DMS114 treated with DMSO at 0.1 percent for 48 hours (cell line): ENCODE results near the gene TMEM151B.
"Not testable (repeated sequence)": the region's sequence is repeated elsewhere in the genome, so short reads cannot be mapped to it uniquely, and the experiment has no call there.

Experiments used
- DNase-seq: peaks from one replicate; lab custom pipeline; 2025; ENCODE audit not compliant: unreplicated experiment; lab: John Stamatoyannopoulos, UW

Gene TMEM151B

DNA sequence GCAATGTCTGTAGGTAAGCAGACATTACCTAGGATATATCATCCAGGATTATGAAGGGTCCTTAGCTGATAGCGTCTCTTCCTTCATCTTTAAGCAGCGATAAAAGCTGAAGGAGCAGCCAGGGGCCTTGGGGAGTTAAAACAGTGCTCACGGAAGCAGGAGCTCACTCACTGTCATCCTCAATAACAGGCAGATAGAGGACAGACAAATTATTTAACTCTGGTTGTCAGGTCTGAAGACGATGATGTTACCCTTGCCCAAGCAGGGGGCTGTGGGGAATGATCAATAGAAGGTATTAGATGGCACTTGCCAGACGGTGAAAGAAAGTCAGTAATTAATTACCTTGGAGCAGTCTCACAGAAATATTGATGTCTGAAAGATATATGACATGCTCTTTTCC, 59.6 kb downstream of the TMEM151B start:
- DNase-seq: no peak

DNA sequence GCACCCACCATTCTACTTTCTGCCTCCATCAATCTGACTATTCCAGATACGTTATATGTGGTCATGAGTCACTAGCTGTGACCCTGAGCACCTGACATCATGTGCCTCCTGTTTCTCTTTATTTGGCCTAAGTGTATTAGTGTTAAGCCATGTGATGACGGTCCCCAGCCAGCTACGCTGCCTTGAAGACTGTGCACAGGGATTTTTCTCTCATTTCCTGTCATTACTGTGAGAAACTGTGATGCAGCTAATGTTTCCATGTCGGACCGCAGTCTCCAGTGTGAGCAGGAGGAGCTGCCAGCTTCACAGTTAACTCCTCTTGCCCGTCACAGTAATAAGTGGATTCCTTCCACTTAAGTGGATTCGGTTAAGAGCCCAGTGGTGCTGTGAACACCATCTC, 62.3 kb downstream of the TMEM151B start:
- no peak for DNase-seq

DNA sequence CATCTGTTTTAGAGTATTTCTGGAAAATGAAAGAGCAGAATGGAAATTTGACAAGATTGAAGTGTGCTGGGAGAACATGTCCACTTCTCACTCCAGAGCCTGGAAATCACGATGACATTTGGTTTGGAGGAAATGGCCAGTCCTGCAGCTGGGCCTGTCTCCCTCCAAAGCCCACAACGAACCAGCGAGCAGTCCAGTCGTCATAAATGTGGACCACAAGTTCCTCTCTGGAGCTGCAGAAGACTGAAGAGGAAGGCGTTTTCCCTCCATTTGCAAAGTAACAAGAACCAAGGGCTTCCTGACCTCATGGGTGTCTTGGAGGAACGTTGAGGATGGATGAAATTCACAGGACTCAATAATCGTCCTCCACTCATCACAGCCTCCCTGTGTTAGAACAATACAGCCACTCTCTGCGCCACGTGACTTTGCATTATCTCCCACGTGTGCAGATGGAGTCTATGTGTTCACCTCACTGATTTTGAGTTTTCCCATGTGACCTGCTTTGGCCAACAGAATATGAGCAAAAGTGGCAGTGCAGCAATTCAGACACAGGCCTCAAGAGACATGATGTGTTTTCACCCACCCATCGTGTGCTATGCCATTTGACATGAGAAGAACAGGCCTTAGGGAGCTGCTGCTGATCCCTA, 63.1 kb downstream of the TMEM151B start:
- DNase-seq: no peak

DNA sequence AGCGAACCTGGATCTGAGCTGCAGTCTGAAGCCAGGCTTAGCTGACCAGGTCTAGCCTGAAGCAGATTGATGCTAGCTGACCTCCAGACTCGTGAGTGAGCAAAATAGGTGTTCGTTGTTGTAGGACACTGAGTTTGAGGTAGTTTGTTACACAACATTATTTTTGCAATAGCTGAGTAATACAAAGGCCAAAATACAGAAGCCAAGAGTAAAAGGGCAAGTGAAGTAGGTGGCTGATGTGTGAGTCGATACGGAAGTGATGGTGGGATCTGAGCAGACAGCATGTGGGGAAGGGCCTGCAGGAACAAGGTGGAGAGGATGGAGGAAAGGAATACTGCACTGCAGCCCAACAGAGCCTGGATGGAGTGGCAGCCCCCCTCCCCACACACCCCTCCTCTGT, 63.7 kb downstream of the TMEM151B start:
- DNase-seq: no peak

DNA sequence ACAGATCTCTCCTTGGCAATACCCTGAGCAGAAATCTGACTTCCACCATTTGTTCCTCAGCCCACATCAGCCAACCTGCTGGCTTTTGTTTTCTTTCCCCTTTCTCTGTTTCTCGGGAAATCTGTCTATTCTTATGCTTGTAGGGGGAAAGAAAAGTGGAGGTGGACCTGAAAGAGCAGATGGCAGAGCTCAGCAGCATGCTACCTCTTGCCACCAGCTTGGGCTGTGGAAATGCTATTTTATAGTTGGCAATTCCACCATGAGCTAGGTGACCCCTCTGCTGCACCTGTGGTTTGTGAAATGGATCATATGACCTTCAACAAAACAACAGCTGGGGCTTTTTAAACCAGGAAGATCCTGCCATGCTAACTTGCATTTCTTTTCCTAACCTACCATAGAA, 65.4 kb downstream of the TMEM151B start:
- DNase-seq: no peak

DNA sequence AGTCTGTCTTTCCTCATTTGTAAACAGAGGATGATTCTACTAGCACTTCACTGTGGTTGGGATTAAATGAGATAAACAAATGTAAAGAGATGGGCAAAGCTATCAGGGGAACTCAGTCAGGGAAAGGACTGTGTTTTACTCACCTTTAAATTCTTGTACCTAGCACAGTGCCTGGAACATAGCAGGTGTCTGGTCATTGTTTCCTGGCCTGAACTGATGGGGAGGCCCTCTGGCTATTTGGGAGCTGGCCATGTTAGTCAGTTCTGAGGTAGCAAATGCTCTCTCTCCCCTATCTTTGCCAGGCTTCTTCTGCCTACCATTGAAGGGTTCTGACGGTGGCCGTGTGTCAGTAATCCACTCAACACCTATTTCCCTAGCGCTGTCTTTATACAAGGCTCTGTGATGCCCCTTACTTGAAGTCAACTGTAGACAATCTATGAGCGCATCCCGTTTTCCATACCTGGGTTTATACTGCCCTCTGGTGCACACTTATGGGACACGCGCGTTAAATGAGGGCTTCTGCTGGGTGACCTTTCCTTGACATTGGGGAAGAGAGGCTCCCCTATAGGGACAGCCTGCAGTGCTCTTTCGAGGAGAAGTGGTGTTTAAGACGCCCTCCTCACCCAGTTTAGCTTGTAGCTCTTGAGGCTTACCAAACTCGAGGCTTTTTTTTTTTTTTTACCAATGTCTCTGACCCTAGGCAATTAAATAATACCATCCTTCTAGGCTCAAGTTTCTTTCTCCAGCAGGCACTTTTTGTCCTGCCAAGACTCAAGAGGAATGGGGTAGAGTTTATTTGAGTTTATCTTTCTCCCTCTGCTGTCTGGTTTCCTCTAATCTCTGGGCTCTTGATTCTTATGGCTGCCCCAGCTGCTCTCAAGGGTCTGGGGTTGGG, 68.2 kb downstream of the TMEM151B start:
- DNase-seq: peak; percentile 56

DNA sequence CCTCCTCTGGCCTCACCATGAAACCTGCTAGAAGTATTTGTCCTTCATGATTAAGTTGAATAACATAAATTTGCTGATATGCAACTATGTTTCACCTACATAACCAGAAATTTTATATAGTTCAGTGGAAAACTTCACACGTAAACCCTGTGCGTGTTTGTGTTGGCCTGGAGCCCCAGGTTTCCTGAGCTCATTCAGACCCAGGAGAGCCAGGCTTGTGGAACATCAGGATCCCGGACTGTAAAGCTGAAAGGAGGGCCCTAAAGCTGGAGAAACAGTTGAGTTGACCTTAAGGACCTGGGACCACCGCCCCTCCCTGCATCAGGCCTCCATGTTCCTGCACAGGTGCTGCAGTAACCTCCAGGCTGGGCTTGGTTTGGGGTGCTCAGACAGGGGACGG, 69.1 kb downstream of the TMEM151B start:
- DNase-seq: no peak

DNA sequence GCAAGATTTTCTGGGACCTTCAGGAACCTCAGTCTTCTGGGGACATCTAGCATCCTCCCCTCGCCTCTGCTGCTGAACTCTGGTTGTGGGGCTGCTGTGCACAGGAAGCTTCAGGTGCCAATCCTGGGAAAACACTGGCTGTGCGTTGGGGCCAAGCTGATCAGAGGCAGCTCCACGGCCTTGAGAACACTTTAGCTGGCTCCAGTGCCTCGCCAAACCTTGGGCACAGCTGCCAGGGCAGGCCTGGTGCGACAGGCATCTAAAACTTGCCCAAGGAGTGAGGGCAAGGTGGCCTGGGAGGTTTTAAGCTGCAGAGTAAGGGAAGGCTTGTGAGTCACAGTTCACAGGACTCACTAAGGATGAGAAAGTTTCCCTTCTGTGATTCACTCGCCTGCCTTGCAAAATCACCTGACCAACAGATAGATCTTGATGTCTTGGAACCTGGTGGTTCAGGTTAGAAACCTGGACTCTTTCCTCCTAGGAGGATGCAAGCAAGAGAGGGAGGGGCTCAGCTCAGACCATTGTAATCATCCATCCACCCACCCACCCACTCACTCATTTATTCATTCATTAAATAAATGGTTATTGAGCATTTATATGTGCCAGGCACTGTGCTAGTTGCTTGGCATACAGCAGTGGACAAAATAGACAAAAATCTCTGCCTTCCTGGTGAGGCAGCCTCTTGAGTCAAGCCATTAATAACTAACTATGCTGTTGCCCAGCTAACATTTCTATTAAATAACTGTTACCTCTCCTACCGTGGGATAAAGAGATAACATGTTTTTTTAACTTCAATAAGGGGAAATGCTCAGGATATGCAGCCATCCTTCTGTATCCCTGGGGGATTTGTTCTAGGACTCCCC, 69.7 kb downstream of the TMEM151B start:
- no peak for DNase-seq

DNA sequence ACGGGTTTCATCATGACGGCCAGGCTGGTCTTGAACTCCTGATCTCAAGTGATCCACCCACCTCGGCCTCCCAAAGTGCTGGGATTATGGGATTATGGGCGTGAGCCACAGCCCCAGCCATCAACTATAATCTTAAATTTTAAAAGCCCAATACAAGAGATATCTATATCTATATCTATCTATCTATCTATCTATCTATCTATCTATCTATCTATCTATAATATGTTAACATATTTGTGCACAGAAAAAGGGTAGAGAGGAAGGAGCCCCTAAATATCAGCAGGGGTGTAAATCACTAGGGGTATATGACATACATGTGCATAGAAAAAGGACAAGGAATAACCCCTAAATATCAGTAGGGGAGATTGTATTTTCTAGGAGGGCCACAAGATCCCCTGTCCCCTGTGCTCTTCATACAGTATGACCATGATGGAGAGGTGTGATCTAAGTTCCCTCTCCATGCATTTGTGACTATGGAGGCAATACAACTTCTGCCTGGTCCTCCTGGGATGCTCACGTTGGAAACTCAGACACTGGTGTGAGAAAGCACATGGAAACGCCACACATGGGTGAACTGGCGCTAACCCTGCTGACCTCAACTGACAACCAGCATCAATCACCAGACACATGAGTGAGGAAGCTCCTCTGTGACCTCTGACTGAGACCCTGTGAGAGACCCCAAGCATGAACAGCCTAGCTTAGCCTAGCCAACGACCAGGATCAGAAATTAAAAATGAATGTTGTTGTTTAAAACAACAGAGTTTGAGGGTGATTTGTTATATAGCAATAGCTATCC, 71.0 kb downstream of the TMEM151B start:
- no peak for DNase-seq

DNA sequence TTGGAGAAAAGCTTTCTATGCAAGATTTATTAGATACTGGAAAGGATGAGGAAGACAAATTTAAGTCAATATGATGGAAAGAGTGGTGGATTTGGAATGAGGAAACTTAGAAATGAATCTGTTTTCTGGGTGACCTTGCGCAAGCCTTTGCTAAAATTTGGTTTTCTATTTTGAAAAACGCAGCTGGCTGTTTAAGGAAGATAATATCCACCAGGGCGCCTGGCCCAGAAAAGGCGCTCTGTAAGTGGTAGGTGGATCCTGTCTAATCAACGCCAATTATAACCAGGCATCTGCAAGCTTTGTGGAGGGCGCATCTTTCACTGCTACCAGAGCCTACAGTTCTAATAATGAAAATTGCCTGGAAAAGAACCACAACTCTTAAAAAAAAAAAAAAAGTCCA, 71.8 kb downstream of the TMEM151B start:
- no peak for DNase-seq

DNA sequence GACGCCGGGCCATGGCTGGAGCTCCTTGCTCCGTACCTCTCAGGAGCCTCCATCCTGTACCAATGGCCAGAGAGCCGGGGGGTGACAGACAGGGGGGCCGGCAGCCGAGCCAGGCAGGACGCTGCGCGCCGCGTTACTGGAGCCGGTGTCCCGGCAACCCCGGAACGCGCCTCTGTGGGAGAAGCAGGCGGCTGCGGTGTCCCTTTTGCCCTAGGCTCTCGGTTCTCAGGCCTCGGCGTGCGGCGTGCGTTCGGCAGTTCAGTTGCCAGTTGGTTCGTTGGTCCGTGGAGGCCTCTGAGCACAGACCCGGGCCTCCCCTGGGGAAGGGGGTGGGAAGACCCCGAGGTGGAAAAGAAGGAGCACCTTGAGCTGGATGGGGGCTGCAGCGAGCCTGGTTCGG, 72.2 kb downstream of the TMEM151B start, which contains the start of gene SPATS1:
Gene SPATS1, plus strand, starts transcription at position 162 of the 400 bp plus-strand sequence. CDS start 446 bp downstream, outside the sequence.
- no peak for DNase-seq

DNA sequence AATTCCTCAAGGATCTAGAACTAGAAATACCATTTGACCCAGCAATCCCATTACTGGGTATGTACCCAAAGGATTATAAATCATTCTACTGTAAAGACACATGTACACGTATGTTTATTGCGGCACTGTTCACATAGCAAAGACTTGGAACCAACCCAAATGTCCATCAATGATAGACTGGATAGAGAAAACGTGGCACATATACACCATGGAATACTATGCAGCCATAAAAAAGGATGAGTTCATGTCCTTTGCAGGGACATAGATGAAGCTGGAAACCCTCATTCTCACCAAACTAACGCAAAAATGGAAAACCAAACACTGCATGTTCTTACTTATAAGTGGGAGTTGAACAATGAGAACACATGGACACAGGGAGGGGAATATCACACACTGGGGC, 76.6 kb downstream of the TMEM151B start:
- not testable (repeated sequence) for DNase-seq

DNA sequence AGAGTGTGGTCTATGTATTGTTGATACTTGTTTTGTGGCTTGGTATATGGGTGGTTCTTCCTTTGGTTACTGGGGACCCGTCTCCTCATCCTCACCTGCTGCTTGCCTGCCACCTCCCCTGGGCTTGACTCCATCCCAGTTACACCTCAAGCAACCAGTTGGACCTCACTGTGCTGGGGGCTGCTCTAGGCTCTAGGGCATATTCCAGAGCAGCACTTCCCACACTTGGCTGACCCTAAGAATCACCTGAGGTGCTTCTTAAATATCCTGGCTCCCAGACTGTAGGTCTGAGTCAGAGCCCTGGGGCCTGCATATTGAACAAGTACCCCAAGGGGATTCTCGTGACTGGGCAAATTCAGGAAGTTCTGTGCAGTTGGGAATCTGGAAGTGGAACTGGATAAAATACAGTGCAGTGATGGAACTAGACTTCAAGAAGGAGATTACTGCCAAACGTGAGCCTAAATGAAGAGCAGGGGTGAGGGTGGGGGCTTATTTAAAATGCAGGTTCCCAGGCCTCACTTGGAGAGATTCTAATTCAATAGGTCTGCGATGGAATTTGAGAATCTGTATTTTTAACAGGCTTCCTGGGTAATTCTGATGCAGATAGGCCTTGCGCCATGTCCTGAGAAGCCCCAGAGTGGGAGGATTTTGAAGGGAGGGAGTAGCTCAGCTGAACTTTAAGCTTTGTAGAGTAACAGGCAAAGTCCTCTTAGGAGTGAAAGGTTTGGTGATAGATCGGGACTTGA, 79.8 kb downstream of the TMEM151B start:
- no peak for DNase-seq

DNA sequence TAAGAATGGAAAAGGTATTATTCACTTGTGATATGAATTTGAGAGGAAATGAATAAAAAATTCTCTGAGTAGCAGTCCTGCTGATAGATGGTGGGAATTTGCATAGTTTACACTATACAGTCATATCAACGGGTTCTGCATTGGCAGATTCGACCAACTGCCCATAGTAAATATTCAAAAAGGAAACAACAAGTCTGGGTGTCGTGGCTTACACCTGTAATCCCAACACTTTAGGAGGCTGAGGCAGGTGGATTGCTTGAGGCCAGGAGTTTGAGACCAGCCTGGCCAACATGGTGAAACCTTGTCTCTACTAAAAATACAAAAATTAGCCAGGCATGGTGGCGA, 80.4 kb downstream of the TMEM151B start:
- not testable (repeated sequence) for DNase-seq

DNA sequence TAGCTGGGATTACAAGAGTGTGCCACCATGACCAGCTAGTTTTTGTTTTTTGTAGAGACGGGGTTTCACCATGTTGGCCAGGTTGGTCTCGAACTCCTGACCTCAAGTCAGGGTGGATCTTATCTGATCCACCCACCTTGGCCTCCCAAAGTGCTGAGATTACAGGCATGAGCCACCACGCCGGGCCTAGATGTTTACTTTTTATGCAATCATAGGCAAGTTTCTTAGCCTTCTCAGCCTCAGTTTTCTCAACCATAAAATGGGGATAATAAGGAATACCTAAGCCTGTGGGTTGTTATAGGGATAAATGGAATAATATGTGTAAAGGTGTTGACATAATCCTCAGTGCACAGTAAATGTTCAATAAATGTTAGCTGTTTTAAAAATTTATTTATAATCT, 82.0 kb downstream of the TMEM151B start:
- no peak for DNase-seq

DNA sequence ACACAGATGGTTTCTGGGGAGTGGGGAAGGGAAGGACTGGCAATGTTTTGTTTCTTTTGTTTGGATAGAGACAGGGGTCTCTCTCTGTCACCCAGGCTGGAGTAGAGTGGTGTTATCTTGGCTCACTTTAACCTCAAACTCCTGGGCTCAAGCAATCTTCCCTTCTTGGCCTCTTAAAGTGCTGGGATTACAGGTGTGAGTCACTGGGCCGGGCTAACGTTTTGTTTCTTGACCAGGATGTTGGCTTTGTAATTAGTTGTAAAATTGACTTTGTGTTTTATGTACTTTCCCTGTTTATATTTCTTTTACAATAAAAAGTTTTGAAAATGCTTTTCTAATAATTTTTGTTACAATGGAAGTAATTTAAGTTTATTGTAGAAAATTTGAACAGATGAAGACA, 83.1 kb downstream of the TMEM151B start:
- no peak for DNase-seq

DNA sequence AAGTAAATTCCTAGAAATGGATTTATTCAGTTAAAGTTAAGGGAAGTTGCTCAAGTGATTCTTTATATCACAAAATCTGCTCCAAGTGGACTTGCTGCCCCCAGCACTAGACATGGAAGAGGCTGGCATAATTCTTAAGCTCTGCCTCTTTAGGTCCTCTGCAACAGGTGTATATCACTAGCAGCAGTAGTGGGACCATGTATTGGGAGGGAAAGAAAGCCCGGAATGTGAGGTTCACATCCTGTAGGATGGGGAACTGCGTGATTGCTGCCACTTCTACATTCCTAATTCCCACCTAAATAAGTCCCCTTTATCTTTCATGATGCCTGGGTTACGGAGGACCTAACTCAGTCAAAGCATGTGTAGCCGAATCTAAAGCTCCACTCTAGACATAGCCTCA, 85.4 kb downstream of the TMEM151B start:
- DNase-seq: no peak

DNA sequence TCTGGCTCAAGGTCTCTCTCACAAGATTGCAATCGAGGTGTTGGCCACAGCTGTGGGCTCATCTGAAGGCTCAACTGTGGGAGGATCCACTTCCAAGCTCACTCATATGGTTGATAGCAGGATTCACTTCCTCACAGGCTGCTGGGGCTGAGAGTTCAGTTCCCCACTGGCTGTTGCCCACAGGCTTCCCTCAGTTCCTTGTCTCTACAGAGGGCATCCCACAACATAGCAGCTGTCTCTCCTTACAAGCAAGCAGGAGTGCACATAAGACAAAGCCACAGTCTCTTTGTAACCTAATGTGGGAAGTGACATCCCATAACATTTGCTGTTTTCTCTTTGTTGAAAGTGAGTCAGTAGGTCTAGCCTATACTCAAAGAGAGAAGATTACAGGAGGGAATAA, 86.2 kb downstream of the TMEM151B start:
- DNase-seq: no peak
